Stimulated activated memory B cell treated with anti-CD40 and anti-IgM and Interleukin-4, amounts not matched to agents 10 μg/mL and 1 μg/mL and 100 μg/mL, for 72 hours (primary cell): ENCODE data around the gene RAI1.

Experiments
- ATAC-seq: fragments of 150-1000 bp; cut with Tn5 transposase; 2 replicates; pipeline ENCODE4 v1.10.0; 2021
- H3K27ac Mint-ChIP-seq: one replicate; pipeline ENCODE4 v1.8.0; 2022; ENCODE audit warnings: mild to moderate bottlenecking, mixed read lengths
- H3K27me3 Mint-ChIP-seq: one replicate; pipeline ENCODE4 v1.8.0; 2022; ENCODE audit warnings: mixed read lengths
- H3K36me3 Mint-ChIP-seq: one replicate; pipeline ENCODE4 v1.8.0; 2022; ENCODE audit warnings: mixed read lengths
- H3K4me1 Mint-ChIP-seq: one replicate; pipeline ENCODE4 v1.8.0; 2022; ENCODE audit warnings: mixed read lengths
- H3K4me3 Mint-ChIP-seq: one replicate; pipeline ENCODE4 v1.8.0; 2022; ENCODE audit warnings: mild to moderate bottlenecking, moderate library complexity, mixed read lengths
- H3K9me3 Mint-ChIP-seq: one replicate; pipeline ENCODE4 v1.8.0; 2022; ENCODE audit warnings: mixed read lengths

Gene RAI1

DNA sequence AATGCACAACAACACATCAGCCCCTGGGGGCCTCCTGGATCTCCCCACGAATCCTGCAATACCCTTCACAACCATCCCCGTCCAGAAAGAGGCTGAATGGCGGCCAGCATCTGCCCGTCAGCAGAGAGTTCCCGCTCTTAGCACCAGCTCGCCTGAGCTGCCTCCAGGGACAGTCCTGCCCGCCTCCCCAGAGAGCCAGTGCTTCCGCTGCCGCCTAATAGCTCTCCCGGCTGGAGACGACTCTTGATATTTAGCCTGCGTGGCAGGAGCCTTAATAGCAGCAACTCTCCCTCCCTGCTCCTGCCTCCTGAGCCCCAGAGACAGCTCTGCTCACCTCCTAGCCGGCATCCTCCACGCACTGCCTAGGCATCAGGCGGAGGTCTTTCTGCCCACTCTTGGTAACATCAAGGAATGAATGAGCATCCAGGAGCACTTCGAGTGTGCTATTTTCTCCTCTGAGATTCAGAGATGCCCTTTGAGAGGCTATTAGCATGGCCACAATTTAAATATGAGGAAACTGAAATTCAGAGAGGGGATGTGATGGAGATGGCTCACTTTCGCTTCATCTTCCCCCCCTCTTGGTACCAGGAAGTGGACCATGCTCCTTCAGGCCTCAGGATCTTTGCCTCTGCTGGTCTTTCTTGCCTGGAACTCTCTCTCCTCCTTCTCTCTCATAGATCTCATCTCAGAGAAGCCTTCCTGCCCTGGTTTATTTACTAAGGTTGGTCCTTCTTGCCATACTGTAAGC, 67.9 kb downstream of the RAI1 start:
- Mint-ChIP-seq H3K36me3 (peaks cover 14% of the 10 kb centered on the region), H3K4me3 (peak overlapping the region; percentile 93), H3K27me3 (no peaks in the 10 kb centered on the region), H3K27ac (peak overlapping the region; percentile 92), H3K9me3 (no peaks in the 10 kb centered on the region), H3K4me1 (peaks cover 74% of the 10 kb centered on the region)
- peak; percentile 51 for ATAC-seq

DNA sequence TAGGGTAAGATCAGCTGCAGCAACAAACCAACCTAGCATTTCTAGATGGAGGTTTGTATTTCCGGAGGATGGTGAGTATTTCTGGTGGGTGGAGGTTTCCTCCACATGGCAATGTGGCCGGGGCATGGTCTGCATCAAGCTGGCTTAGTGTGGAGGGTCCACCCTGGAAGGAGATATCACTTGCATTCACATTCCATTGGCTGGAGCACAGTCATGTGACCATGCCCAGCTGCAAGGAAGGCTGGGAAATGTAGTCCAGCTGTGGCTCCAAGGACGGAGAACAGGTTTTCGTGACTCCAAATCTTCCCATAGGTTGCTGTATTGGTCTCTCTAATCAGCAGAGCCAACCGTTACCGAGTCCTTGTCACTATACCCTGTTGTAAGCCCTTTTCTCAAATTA, 68.7 kb downstream of the RAI1 start:
- no peak for ATAC-seq

DNA sequence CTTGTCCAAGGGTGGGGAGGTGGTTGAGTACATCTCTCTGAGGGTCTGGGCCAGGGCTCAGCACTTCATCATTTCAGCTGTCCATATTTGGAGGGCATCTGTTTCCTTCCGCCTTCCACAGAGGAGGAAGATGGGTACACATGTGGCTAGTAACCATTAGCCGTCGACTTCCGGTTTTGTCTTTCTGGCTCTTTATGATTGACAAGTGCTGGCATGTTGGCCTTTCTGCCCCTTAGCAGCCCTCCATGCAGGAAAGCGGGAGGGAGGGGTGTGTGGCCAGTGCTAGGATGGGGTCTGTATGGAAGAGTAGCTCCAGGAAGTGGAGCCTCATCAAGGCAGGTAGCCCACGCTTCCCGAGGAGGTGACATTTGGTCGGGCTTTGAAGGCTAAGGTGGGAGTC, 69.6 kb downstream of the RAI1 start:
- ATAC-seq: peak; percentile 13
- no peaks in the 10 kb centered on the region for H3K27me3 Mint-ChIP-seq
- peak overlapping the region; percentile 96 for H3K4me3 Mint-ChIP-seq
- peaks cover 6% of the 10 kb centered on the region for H3K36me3 Mint-ChIP-seq
- peak overlapping the region; percentile 92 for H3K27ac Mint-ChIP-seq
- H3K4me1 Mint-ChIP-seq: peaks cover 79% of the 10 kb centered on the region
- no peaks in the 10 kb centered on the region for H3K9me3 Mint-ChIP-seq

More for the DNA sequence above, 68.7 kb downstream of the RAI1 start:
- Mint-ChIP-seq H3K27me3 (no peaks in the 10 kb centered on the region), H3K27ac (peak overlapping the region; percentile 92), H3K36me3 (peaks cover 11% of the 10 kb centered on the region), H3K4me3 (peak overlapping the region; percentile 93), H3K9me3 (no peaks in the 10 kb centered on the region), H3K4me1 (peaks cover 77% of the 10 kb centered on the region)

DNA sequence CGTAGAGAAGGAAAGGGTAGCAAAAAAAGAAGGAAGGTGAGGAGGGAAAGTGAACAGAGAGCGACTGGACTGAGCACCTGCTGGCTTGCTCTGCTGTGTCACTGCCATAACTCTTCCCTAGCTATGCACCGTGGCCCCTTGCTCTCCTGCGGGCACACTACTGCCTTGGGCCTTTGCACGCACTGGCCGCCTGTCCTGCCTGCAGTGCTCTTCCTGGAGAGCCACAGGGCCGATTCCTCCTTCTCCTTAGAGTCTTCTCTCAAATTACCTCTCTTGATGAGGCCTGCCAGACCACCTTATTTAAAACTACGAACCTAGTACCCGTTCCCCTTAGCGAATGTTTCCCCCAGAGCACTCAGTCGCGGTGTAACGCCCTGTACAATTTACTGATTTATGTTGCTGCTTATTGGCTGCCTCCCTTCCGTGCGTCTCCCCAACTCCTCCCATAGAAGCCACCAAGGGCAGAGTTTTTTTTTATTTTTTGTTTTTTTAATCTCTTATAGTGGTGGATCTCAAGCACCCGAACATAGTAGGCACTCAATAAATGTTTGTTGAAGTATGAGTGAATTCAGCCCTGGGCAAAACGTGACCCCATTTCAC, 70.3 kb downstream of the RAI1 start:
- peak overlapping the region; percentile 96 for H3K4me3 Mint-ChIP-seq
- no peaks in the 10 kb centered on the region for H3K27me3 Mint-ChIP-seq
- no peaks in the 10 kb centered on the region for H3K9me3 Mint-ChIP-seq
- H3K36me3 Mint-ChIP-seq: peaks cover 6% of the 10 kb centered on the region
- peak; percentile 0 for ATAC-seq
- peaks cover 84% of the 10 kb centered on the region for H3K4me1 Mint-ChIP-seq
- H3K27ac Mint-ChIP-seq: peak overlapping the region; percentile 92

DNA sequence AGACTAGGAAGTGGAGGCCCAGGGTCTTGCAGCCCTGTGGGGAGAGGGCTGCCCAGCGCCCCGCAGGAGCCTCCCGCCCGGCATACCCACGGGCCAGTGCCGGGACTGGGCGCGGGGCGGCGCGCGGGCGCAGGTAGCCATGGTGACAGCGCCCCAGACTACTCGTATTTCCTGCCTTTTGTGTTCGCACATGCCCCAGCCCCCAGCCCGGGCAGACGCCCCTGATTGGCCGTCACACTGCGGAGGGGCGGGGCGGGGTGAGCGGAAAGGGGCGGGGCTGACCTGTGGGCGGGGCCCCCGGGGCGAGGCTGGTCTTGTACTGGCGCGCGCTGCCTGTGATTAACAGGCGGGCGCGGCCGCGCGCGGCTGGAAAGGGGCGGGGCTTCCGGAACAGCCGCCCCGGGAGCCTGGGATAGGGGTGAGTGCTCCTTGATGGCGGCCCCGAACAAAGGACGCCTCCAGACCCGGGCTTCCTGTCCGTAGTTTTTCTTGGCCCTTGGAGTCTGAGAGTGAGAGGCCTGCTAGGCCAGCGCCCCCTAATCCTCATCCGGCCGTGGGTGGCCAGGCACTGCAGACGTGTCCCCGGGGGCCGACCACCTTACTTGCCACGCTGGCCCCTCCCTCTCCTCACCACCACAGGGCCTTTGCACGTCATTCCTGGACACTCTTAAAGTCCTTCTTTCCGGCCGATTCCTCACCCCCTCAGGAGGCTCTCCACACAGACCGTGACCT, 71.0 kb downstream of the RAI1 start:
- peak; percentile 94 for ATAC-seq
- Mint-ChIP-seq H3K27me3 (no peaks in the 10 kb centered on the region), H3K9me3 (no peaks in the 10 kb centered on the region), H3K27ac (peak overlapping the region; percentile 92), H3K36me3 (peaks cover 4% of the 10 kb centered on the region), H3K4me1 (peaks cover 88% of the 10 kb centered on the region), H3K4me3 (peak overlapping the region; percentile 96)

DNA sequence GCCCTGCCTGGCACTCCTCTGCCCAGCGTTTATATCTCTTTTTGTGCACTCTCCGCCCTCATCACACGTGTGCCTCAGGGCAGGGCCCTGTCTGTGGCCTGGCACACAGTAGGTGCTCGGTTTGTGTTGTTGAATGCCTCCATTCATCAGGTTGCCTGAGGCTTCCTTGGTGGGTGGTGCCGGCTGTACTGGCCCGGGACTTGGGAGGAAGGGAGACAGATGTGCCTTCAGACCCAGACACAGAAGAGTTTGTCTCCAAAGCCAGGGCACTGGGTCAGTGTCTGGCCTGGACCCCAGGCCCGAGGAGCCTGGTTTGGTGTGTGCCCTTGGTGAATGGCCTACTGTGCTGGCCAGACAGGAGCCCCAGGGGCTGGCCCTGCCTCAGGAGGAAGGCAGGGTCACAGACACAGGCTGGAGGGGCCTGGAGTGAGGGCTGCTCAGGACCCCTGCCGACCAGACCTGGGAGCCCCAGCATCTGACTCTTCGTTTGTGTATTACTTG, 71.6 kb downstream of the RAI1 start:
- Mint-ChIP-seq H3K36me3 (no peaks in the 10 kb centered on the region), H3K9me3 (no peaks in the 10 kb centered on the region), H3K27me3 (no peaks in the 10 kb centered on the region), H3K4me1 (peaks cover 88% of the 10 kb centered on the region), H3K4me3 (peak overlapping the region; percentile 96), H3K27ac (peak overlapping the region; percentile 92)
- ATAC-seq: no peak

DNA sequence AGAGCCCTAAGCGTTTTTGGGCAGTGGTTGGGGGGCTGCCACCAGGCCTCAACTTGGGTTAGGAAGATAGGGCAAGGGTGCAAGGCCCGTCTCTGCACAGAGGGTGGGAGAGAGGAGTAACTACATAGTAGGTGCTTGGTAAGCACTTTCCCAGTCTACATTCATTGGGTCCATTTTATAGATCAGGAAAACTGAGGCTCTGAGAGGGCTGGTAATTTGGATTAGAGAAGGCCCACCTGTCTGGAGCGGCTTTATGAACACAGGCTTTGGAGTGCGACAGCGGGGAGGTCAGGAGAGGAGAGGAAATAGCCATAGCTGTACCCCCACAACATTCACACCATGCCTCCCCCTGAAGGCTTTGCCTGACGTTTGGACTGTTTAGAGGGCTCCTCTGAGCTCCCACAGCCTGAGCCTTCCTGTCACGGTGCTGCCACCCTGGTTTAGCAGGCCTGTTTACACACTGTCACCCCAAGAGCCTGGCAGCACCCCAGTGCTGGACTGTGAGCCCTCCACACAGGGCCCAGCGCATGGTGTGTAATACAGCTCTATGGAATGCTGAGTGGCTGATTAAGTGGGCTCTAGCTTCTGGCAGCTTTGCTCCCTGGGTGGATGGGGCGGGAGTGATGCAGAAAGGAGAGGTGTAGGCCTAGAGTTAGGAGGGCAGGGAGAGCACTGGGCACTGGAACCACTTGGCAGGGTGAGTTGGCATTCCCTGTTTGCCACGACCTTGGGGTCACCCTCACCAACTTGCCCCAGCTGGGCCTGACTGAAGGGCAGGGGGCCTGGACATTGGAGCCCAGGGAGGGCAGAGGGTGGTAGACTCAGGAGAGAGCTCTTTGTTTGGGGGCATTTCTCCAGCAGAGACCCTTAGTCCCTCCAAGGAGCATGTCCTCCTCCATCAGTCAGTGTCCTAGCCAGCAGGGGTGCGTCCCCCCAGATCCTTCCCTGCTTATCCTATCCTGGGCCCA, 73.7 kb downstream of the RAI1 start:
- ATAC-seq: no peak
- Mint-ChIP-seq H3K27me3 (no peaks in the 10 kb centered on the region), H3K9me3 (no peaks in the 10 kb centered on the region), H3K4me3 (no peak overlapping the region), H3K4me1 (peaks cover 83% of the 10 kb centered on the region), H3K27ac (peak overlapping the region; percentile 92), H3K36me3 (peaks cover 6% of the 10 kb centered on the region)

DNA sequence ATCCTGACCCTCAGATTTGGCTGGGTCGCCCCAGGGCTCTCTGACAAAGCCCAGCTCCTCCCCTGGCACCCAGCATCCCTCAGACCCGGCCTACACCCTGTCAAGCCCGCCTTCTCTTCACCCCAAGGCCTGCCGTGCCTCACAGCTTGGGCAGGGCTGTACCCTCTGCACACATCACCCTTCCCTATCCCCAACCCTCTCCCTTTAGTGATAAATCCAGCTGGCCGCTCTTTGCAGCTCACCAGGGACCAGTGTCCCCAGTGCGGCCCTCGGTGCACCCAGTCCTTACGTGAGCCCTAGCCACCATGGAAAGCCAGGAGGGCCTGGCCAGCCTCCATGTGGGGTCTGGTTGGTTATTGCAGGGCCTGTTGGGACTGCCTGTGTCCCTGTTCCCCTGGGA, 74.5 kb downstream of the RAI1 start:
- Mint-ChIP-seq H3K4me3 (no peak overlapping the region), H3K4me1 (peaks cover 77% of the 10 kb centered on the region)

DNA sequence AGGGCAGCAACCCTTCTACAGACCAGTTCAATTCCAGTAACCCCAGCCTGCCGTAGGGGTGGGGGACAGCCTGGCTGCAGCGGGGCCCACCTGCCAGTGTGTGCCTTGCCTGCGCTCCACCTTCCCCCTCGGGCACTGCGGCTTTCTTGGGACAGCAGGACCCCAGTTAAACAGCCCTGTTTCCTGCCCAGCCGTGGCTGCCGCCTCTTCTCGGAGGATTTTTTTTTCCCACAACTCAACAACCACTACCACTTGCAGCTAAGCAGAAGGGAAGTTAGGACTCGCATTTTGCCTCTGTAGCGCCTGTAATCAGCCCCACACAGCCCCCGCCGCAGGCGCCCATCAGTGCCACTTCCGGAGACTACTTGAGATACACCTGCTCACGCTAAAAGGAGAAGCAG, 76.1 kb downstream of the RAI1 start:
- peak overlapping the region; percentile 83 for H3K27ac Mint-ChIP-seq
- peak overlapping the region; percentile 25 for H3K4me3 Mint-ChIP-seq

More for the DNA sequence above, 74.5 kb downstream of the RAI1 start:
- ATAC-seq: no peak
- H3K27ac Mint-ChIP-seq: peak overlapping the region; percentile 92
- no peaks in the 10 kb centered on the region for H3K9me3 Mint-ChIP-seq
- peaks cover 6% of the 10 kb centered on the region for H3K36me3 Mint-ChIP-seq
- no peaks in the 10 kb centered on the region for H3K27me3 Mint-ChIP-seq

DNA sequence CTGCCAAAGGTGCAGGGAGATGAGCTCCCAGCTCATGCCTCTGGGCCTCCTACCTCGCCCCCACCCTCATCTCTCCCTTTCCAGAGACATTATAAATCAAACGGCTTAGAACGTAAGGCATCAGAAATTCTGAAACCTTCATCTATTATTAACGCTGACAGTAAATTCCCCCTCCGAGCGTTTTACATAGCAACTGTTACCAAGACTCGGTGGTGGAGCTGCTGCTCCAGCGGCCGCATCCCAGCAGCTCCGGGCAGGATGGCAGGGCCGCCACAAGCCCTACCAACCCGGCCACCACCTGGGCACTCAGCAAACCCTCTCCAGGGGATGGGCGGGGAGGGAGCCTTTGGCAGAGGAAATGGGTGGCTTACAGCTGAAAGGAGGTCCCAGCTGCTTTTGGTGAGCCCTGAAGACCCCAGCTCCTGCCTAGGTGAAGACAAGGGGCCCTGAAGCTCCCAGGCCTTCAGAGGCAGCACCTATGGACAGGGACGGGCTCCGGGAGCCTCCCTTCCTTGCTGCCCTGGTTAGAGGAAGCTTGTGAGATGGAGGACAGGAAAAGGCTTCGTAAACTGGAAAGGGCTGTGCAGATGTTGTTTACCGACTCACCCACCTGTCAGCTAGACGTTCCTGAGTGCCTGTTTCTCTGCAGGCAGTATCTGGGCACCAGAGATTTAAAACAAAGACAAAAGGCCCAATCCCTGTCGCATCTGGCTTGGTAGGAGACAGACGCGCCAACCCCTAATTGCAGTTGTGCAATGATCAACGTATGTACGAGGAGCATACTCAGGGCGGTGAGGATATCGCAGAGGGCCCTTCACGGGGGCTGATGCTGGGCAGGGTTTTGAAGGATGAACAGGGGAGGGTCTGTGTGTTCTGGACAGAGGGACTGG, 76.9 kb downstream of the RAI1 start:
- peaks cover 55% of the 10 kb centered on the region for H3K4me1 Mint-ChIP-seq
- H3K36me3 Mint-ChIP-seq: peaks cover 6% of the 10 kb centered on the region
- H3K4me3 Mint-ChIP-seq: peak overlapping the region; percentile 25
- H3K27me3 Mint-ChIP-seq: no peaks in the 10 kb centered on the region
- no peaks in the 10 kb centered on the region for H3K9me3 Mint-ChIP-seq
- ATAC-seq: no peak
- H3K27ac Mint-ChIP-seq: peak overlapping the region; percentile 83

More for the DNA sequence above, 76.1 kb downstream of the RAI1 start:
- Mint-ChIP-seq H3K27me3 (no peaks in the 10 kb centered on the region), H3K9me3 (no peaks in the 10 kb centered on the region), H3K4me1 (peaks cover 61% of the 10 kb centered on the region), H3K36me3 (peaks cover 6% of the 10 kb centered on the region)
- peak; percentile 83 for ATAC-seq

DNA sequence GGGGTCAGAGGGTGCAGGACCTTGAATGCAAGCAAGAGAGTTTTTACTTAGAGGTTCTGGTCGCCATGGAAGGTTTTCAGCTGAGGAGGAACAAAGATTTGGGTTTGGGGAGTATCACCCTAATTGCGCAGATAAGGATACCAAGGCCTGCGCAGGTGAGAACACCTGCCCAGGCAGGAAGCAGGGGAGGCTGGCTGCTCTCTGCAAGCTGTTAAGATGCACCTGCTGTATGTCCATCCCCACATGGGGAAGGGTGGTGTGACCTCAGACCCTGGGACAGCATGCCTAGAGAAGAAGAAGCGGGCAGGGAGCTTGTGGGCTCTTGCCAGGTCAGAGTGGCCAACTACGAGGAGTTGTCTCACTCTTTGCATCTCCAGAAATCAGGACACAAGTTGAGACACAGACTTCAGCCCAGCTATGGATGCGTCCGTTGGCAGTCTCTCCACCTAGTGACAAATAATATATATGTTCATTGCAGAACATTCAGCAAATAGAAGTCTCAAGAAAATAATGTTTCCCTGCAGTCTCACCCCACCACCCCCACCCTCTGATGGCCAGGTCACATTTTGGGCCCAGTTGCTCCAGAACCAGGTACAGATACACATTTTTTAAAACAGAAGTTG, 77.8 kb downstream of the RAI1 start:
- H3K36me3 Mint-ChIP-seq: peaks cover 6% of the 10 kb centered on the region
- peaks cover 56% of the 10 kb centered on the region for H3K4me1 Mint-ChIP-seq
- no peak overlapping the region for H3K4me3 Mint-ChIP-seq
- ATAC-seq: no peak
- H3K9me3 Mint-ChIP-seq: no peaks in the 10 kb centered on the region
- H3K27ac Mint-ChIP-seq: peak overlapping the region; percentile 83
- no peaks in the 10 kb centered on the region for H3K27me3 Mint-ChIP-seq

DNA sequence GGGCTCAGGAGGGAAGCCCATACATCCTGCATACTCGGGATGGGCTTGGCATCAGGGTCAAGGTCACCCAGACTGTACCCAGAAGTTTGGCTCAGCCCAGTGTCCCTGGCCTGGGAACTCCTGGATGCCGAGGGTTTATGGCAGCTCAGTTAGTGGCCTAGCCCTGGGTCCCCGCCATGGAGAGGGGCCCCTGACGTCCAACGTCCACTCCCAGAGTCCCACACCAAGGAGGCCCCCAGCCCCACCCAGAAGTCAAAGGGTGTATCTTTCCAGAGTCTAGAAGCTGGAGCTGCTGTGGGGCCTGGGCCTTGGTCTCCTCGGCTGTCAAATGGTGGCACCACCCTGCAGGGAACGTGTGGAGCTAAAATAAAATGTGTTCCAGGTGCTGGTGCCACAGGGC, 79.1 kb downstream of the RAI1 start:
- Mint-ChIP-seq H3K27ac (no peak overlapping the region), H3K4me3 (no peak overlapping the region), H3K27me3 (no peaks in the 10 kb centered on the region), H3K4me1 (peaks cover 59% of the 10 kb centered on the region), H3K36me3 (peaks cover 6% of the 10 kb centered on the region), H3K9me3 (no peaks in the 10 kb centered on the region)
- no peak for ATAC-seq

DNA sequence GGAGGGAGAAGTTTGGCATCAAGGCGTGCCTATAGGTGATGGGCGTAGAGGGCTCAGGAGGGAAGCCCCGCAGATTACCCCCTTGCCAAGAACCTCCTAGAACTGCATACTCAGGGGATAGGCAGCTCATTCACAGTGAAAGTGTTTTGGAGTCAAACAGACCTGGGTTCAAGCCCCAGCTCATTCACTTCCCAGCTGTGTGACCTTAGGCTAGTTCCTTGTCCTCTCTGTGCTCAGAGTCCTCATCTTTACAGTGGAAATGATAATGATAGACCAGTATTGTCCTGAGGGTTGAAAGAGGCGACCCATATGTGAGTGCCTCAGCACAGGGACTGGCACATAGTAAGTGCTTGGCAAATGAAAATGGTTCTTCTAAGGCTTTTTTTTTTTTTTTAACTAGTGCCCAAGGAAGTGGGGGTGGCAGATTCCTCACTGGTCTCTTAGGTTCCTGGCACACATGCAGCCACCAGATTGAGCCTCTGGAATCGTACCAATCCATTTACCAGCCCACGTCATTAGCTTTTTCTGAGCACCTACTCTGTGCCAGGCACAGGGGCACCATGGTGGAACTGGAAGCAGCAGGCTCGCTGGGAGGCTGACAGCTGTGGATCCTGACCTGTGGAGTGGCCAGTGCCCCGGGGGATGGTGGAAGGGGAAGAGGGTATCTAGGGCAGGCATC, 79.8 kb downstream of the RAI1 start:
- no peak for ATAC-seq
- peaks cover 59% of the 10 kb centered on the region for H3K4me1 Mint-ChIP-seq
- H3K36me3 Mint-ChIP-seq: peaks cover 6% of the 10 kb centered on the region
- peak overlapping the region; percentile 13 for H3K27ac Mint-ChIP-seq
- no peaks in the 10 kb centered on the region for H3K27me3 Mint-ChIP-seq
- no peak overlapping the region for H3K4me3 Mint-ChIP-seq
- no peaks in the 10 kb centered on the region for H3K9me3 Mint-ChIP-seq
